Osteoblast (primary cell): ENCODE data around the gene DLST. TPM values are rescaled to one million over a fixed set of nuclear protein-coding genes. Genes with fewer than 3 reads are reported as not detected.

Experiments
- DNase-seq: peaks from one replicate; pipeline ENCODE4 v3.0.0; 2011; ENCODE audit warnings: low spot score, mixed read lengths; ENCODE audit not compliant: insufficient read length; ENCODE audit errors: missing footprints
- H2AFZ ChIP-seq: 2 replicates; pipeline ENCODE4 v1.6.0; 2011; ENCODE audit warnings: mild to moderate bottlenecking, low read length
- H3K27ac ChIP-seq: 2 replicates; pipeline ENCODE4 v1.5.1; 2011; ENCODE audit warnings: mild to moderate bottlenecking, low read depth, low read length, moderate library complexity
- H3K27me3 ChIP-seq: 2 replicates; pipeline ENCODE4 v1.6.0; 2012; ENCODE audit warnings: mild to moderate bottlenecking, control low read depth, inconsistent platforms, low read length, moderate library complexity; ENCODE audit not compliant: insufficient read depth
- H3K36me3 ChIP-seq: 2 replicates; pipeline ENCODE4 v1.5.1; 2011; ENCODE audit warnings: mild to moderate bottlenecking, low read length, control low read depth, moderate library complexity; ENCODE audit not compliant: insufficient read depth
- H3K4me1 ChIP-seq: 2 replicates; pipeline ENCODE4 v1.5.1; 2011; ENCODE audit warnings: mild to moderate bottlenecking, low read length, control low read depth, moderate library complexity; ENCODE audit not compliant: insufficient read depth
- H3K4me2 ChIP-seq: 2 replicates; pipeline ENCODE4 v1.6.0; 2011; ENCODE audit warnings: mild to moderate bottlenecking, low read length; ENCODE audit not compliant: insufficient read depth
- H3K4me3 ChIP-seq: fragments of 200-600 bp; sonication (generic); 3 replicates; pipeline ENCODE4 v1.5.1; 2012; ENCODE audit warnings: mild to moderate bottlenecking, low read length, inconsistent platforms; ENCODE audit not compliant: insufficient read depth
- H3K79me2 ChIP-seq: 2 replicates; pipeline ENCODE4 v1.6.0; 2012; ENCODE audit warnings: mild to moderate bottlenecking, low read length, control low read depth, inconsistent platforms; ENCODE audit not compliant: insufficient read depth
- H3K9me3 ChIP-seq: 2 replicates; pipeline ENCODE4 v1.5.1; 2011; ENCODE audit warnings: low read depth, low read length, control low read depth
- H4K20me1 ChIP-seq: 2 replicates; pipeline ENCODE4 v1.6.0; 2012; ENCODE audit warnings: mild to moderate bottlenecking, low read length, control low read depth; ENCODE audit not compliant: insufficient read depth
- CTCF ChIP-seq: IDR thresholded peaks from 2 replicates; pipeline ENCODE4 v1.5.1; 2011; ENCODE audit warnings: mild to moderate bottlenecking, low read depth, low read length, moderate library complexity; ENCODE audit errors: extremely low read depth
- total RNA-seq: library from RNA; depleted of rRNA; stranded (reverse); fragments of >200 nt; gene quantifications from 2 replicates; pipeline ENCODE4 v1.2.3, GENCODE V29; 2012

The DLST gene
- total RNA-seq, 1 donor = 69.8 TPM

DNA sequence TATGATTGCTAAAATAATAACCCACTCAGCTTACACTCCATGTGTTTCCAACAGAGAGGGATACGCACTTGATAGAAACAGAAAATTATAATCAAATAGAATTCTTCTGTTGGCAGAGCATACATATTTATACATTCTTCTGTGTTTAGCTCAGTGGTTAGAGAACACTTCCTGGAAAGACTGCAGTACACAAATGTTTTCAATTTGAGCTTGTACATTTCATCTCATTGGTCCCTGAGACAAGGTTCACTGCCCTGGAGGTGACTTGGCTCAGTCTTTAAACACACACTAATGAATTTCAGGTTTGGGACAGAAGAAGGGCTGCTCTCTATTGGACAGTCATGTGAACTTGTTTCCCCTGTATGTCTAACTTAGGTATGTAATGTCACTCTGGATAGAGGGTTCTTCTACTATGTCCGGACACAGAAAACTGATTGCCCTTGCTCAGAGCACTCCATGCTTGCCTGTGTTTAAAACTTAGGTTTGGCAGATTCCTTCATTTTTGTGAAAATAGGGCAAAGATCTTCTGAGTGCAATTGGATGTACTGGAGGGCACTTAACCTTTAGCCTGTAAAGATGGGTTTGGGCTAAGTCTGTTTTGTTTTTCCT lies 28.7 kb upstream of the DLST start:
- Histone ChIP-seq H3K4me1 (no peaks in the 10 kb centered on the region), H3K9me3 (no peaks in the 10 kb centered on the region), H4K20me1 (no peaks in the 10 kb centered on the region), H3K4me3 (no peak overlapping the region), H3K4me2 (no peak overlapping the region), H3K79me2 (no peaks in the 10 kb centered on the region), H3K27me3 (no peaks in the 10 kb centered on the region), H2AFZ (no peak overlapping the region), H3K36me3 (no peaks in the 10 kb centered on the region), H3K27ac (no peak overlapping the region)
- TF ChIP-seq CTCF = no peak
- DNase-seq = peak; percentile 49

DNA sequence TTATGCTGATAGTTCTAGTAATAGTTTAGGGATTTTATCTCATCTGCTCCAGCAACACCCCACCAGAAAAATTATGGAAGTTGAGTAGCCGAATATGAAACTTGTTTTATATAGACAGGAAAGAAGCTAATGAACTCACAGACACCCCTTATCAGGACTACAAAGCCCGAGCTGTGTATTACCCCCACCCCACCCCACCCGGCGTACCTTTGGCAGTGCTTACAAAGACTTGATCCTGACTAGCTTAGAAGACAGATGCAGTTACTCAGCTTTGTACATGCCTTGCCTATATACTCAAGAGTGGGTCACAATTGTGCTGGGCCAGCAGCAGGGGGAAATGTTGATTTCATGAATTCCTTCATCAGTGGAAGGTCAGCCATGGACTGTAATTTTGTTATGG lies 28.1 kb upstream of the DLST start:
- Histone ChIP-seq H3K36me3 (no peaks in the 10 kb centered on the region), H3K9me3 (no peaks in the 10 kb centered on the region), H2AFZ (no peak overlapping the region), H4K20me1 (no peaks in the 10 kb centered on the region), H3K4me1 (no peaks in the 10 kb centered on the region), H3K27me3 (no peaks in the 10 kb centered on the region), H3K27ac (no peak overlapping the region), H3K79me2 (no peaks in the 10 kb centered on the region), H3K4me2 (no peak overlapping the region), H3K4me3 (no peak overlapping the region)
- no peak for TF ChIP-seq CTCF
- DNase-seq = no peak

DNA sequence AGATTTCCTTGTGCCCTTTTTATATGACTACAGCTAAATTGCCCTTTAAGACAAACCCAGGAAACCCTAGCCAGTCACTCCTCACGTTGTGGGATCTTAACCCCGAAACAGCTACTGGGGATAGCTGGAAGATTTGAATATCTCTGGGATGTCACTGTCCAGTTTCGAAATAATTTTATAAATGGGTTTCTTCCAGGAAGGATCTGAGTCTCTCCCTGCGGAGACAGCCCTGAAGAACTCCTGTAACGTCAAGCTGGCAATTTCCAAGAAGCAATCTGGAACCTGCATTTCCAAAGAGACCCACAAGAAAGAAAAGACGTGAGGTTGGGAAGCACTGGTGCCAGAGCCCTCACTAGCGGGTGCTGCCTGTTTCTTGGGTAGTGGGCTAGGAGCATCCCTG lies 26.7 kb upstream of the DLST start:
- TF ChIP-seq CTCF = no peak
- H3K4me2 ChIP-seq = no peak overlapping the region
- H3K4me3 ChIP-seq = no peak overlapping the region
- no peak overlapping the region for H3K27ac ChIP-seq
- DNase-seq = peak; percentile 13
- no peaks in the 10 kb centered on the region for H4K20me1 ChIP-seq
- H2AFZ ChIP-seq = no peak overlapping the region
- no peaks in the 10 kb centered on the region for H3K9me3 ChIP-seq
- no peaks in the 10 kb centered on the region for H3K79me2 ChIP-seq
- H3K36me3 ChIP-seq = no peaks in the 10 kb centered on the region
- H3K27me3 ChIP-seq = no peaks in the 10 kb centered on the region
- no peaks in the 10 kb centered on the region for H3K4me1 ChIP-seq

- H3K27me3 ChIP-seq = no peaks in the 10 kb centered on the region
- no peak for DNase-seq
- no peaks in the 10 kb centered on the region for H3K4me1 ChIP-seq
- no peaks in the 10 kb centered on the region for H3K79me2 ChIP-seq
- no peaks in the 10 kb centered on the region for H3K36me3 ChIP-seq
- no peaks in the 10 kb centered on the region for H3K9me3 ChIP-seq
- no peak overlapping the region for H3K4me2 ChIP-seq
- no peak for TF ChIP-seq CTCF
- H4K20me1 ChIP-seq = no peaks in the 10 kb centered on the region
- no peak overlapping the region for H2AFZ ChIP-seq
- H3K4me3 ChIP-seq = no peak overlapping the region
- H3K27ac ChIP-seq = no peak overlapping the region
Observed at GRCh38 chr14:74855945-74856344, 25.8 kb upstream of the DLST start.
